ENCODE data around the gene MXRA8.

MXRA8 gene

DNA sequence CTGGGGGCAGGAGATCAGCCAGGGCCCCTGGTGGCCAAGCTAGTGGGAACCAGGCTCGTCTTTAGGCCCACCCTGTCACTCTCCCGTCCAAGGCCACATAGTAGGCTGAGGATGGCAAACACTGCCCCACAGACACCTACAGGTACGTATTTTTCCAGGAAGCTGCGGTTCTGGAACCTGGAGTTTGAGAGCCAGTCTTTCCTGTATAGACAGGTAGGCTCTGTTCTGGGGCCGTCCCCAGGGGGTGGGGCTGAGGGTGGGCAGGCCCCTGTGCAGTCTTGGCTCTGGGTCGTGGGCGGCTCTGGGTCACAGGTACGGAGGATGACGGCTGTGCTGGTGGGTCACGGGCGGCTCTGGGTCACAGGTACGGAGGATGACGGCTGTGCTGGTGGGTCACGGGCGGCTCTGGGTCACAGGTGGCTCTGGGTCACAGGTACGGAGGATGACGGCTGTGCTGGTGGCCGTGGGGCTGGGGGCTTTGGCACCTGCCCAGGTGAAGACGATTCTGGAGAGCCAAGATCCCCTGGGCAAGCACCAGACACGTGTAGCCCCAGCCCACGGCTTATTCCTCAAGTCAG is 47.8 kb downstream of the MXRA8 start:
- no peak overlapping the region for H3K4me3 ChIP-seq (ENCODE audit: low read length)
- no peak for DNase-seq (ENCODE audit: low read depth)
- TF ChIP-seq, protein P1, sequence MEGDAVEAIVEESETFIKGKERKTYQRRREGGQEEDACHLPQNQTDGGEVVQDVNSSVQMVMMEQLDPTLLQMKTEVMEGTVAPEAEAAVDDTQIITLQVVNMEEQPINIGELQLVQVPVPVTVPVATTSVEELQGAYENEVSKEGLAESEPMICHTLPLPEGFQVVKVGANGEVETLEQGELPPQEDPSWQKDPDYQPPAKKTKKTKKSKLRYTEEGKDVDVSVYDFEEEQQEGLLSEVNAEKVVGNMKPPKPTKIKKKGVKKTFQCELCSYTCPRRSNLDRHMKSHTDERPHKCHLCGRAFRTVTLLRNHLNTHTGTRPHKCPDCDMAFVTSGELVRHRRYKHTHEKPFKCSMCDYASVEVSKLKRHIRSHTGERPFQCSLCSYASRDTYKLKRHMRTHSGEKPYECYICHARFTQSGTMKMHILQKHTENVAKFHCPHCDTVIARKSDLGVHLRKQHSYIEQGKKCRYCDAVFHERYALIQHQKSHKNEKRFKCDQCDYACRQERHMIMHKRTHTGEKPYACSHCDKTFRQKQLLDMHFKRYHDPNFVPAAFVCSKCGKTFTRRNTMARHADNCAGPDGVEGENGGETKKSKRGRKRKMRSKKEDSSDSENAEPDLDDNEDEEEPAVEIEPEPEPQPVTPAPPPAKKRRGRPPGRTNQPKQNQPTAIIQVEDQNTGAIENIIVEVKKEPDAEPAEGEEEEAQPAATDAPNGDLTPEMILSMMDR (conservative IDR thresholded peaks at IDR 0.05; ENCODE audit: low read depth, low read length): no peak

DNA sequence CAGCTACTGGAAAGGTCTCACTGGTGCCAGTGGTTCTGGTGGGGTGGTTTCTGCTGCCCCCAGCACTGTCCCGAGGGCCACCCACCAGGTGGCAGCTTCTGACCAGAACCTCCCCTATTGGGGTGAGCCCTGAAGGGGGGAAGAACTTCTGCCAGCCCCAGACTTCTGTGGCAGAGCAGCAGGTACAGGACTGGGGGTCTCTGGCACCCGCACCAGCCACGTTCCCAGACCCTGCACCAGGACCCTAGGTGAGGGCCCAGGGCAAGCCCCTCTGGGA is 48.3 kb downstream of the MXRA8 start:
- H3K4me3 ChIP-seq (ENCODE audit: low read length): no peak overlapping the region
- TF ChIP-seq, protein P1 (conservative IDR thresholded peaks at IDR 0.05; ENCODE audit: low read depth, low read length): no peak
- DNase-seq (ENCODE audit: low read depth): no peak

DNA sequence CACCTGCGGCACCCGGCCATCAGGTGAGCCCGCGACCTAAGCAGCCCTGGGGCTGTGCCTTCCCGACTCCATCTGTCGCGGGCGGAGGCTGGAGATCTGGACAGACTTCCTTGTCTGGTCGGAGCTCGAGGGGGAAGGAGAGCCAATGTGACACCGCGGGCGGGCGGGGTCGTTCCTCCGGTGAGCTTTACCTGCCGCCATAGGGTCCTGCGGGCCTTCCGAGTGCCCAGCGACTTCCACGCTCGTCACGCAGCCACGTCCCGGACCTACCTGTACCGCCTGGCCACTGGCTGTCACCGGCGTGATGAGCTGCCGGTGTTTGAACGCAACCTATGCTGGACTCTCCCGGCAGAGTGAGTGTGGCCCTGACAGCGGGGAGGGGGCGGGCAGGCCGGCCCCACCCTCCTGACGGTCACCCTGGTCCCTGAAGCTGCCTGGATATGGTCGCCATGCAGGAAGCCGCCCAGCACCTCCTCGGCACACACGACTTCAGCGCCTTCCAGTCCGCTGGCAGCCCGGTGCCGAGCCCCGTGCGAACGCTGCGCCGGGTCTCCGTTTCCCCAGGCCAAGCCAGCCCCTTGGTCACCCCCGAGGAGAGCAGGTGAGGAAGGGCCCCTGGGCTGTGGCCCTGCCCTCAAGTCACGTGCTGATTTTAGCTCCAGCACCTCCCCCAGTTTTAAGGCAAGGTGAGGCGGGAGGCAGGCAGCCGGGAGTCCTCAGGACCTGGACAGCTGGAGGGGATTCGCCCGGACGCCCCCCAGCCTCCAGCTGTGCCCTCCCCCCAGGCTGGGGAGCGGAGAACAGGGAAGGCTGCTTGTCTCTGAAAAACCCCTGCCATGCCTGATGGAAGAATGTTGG is 48.9 kb downstream of the MXRA8 start:
- TF ChIP-seq, protein P1 (conservative IDR thresholded peaks at IDR 0.05; ENCODE audit: low read depth, low read length): no peak
- peak overlapping the region; percentile 48 for H3K4me3 ChIP-seq (ENCODE audit: low read length)
- DNase-seq (ENCODE audit: low read depth): no peak

DNA sequence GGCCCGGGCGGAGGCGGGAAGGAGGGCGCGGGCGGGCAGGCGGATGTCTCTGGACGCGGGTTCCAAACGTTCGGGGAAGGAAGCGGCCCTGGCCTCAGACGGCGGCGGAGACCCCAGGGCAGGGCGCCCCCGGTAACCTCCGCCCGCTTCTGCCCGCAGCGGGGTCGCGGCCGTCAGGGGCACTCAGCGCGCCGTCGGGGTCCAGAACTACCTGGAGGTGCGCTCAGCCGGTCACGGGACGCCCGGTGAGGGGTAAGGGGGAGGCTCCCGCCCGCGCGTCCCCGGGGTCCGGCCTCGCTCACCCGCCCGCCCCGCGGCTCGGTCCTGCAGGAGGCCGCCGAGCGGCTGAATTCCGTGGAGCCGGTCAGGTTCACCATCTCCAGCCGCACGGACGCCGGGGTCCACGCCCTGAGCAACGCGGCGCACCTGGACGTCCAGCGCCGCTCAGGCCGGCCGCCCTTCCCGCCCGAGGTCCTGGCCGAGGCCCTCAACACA is 49.6 kb downstream of the MXRA8 start:
- TF ChIP-seq, protein P1 (conservative IDR thresholded peaks at IDR 0.05; ENCODE audit: low read depth, low read length): no peak
- DNase-seq (ENCODE audit: low read depth): no peak
- peak overlapping the region; percentile 48 for H3K4me3 ChIP-seq (ENCODE audit: low read length)

DNA sequence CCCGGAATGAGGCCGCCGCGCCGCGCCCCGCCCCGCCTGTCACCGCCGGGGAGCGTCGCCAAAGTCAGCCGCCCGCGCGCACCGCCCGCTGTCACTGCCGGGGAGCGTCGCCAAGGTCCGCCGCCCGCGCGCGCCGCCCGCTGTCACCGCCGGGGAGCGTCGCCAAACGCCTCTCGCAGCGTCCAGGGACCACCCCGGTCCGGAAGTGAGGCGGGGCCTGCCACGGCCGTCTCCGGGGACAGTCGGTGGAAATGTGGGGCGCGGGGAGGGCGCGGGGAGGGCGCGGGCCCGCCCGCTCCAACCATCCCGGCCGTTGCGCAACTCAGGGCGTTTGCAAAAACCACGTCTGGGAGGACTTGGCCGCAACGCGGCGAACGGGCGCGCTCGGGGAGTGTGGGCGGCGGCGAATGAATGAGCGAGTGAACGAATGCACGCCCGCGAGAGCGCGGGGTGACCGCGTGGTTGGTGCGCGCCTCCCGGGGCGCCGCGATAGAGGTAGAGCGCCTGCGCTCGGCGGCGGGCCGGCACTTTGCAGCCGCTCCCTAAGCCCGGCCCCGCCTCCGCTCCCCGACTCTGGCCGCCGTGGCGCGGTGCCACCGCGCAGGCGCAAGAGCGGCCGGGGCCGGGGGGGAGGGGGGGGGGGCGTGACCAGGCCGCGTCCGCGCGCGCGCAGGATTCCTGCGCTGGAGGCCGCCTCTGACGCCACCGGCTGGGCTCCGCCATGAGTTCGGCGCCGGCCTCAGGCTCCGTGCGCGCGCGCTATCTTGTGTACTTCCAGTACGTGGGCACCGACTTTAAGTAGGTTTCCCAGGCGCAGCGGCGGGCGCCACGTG is 50.2 kb downstream of the MXRA8 start, which contains the start of the genes ACAP3 and PUSL1:
Gene ACAP3 (minus strand): TSS at position 8 of the 833 bp plus-strand sequence. CDS start 115 bp downstream, outside the sequence.
Gene PUSL1 (plus strand): TSS at position 675 of the 833 bp plus-strand sequence. CDS start 47 bp downstream, at position 722.
- peak; percentile 62 for DNase-seq (ENCODE audit: low read depth)
- H3K4me3 ChIP-seq (ENCODE audit: low read length): peak within 1 kb of the TSS; percentile 61
- TF ChIP-seq, protein P1 (conservative IDR thresholded peaks at IDR 0.05; ENCODE audit: low read depth, low read length): no peak

DNA sequence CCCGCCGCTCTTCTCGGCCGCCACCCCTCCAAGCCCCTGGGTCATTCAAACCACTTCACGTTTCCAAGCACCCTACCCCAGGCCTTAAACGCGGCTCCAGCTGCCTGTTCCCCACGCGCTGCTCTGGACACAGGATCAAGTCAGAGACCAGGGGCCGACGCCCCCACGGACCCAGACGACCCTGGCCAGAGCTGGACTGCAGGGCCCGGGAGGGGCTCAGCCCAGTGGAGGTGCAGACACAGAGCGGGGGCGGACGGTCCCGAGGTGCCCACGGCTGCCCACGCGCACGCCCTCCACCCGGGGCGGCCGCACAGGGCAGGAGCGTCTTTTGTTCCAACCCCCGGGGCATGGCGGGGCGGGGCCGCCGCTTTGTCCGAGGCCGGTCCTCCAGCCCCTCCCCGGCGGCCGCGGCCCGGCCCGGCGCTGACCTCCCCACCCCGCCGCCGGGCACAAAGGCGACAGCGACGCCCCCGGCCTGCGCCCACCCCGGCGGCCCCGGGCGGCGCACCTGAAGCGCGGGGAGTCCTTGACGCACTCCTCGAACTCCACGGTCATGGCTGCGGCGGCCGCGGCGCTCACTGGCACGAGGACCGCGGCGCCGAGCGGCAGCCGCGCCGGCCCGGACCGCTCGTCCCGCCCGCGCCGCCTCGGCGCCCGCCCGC is 51.0 kb downstream of the MXRA8 start:
- DNase-seq (ENCODE audit: low read depth): no peak

More for the DNA sequence above, 51.0 kb downstream of the MXRA8 start:
- TF ChIP-seq, protein P1 (conservative IDR thresholded peaks at IDR 0.05; ENCODE audit: low read depth, low read length): no peak
- peak overlapping the region; percentile 61 for H3K4me3 ChIP-seq (ENCODE audit: low read length)

All from retinal pigment epithelial cell (primary cell).